GM19328 (cell line): ENCODE data around the gene SMARCAD1.

Experiments used
- ATAC-seq: cut with Tn5 transposase; IDR thresholded peaks from one replicate; pipeline ENCODE4 v1.9.1; 2021; ENCODE audit warnings: mild to moderate bottlenecking, moderate library complexity; ENCODE audit not compliant: unreplicated experiment

Gene SMARCAD1

DNA sequence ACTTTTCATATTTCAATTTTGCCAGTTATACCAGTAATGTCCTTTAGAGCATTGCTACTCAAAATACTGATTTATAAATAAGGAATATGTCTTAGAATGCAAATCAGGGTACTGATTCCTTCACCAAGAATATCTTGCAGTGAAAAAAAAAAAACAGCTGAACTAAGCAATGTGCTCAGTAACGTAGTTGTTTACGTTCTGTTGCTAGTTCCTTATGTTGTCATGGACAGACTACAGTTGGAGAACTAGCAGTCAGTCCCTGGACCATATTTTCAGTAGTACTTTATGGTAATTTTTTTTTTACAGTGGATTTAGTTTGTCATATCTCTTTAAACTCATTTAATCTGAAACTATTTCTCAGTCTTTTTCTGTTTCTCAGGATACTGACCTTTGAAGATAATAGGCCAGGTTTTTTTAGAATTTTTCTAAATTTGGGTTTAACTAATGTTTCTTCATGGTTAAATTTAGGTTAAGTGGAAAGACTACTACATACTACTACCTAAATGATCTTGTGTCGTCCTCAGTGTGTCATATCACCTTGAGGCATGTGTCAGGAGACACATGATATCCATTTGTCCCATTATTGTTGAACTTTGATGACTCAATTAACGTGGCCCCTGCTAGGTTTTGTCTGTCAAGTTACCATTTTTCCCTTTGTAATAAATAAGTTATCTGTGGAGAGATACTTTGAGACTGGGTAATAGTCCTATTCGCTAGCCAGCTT is 21.0 kb downstream of the SMARCAD1 start:
- ATAC-seq = no peak

DNA sequence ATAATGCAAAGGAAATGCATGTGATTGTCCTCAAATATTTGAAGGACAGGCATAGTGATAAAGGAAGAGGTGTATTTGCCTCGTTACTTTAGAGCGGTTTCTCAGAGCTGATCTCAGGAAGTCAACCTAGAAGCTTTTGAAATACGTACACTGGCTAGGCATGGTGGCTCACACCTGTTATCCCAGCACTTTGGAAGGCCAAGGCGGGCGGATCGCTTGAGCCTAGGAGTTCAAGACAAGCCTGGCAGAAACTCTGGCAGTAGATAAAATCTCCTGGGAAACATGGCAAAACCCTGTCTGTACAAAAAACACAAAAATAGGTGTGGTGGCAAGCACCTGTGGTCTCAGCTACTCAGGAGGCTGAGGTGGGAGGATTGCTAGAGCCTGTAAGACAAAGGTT is 24.9 kb downstream of the SMARCAD1 start:
- ATAC-seq = no peak

DNA sequence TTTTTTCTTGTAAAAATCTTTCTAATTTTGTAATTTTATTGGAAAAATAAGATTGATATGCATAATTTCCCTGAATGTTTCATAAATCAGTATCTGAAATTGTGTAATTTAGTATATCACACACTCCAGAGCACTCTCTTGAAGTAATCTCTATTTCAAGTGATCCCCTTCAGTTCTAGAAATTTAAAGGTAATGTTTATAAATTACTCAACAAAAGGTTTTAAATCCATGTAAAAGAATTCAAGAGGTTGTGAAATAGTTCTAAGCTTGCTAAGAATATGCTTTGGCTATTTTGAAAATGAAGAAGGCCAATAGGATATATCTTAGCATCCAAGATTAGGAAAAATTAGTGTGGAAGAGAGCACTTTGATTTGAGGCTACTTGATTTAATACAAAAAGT is 28.2 kb downstream of the SMARCAD1 start:
- ATAC-seq = no peak

DNA sequence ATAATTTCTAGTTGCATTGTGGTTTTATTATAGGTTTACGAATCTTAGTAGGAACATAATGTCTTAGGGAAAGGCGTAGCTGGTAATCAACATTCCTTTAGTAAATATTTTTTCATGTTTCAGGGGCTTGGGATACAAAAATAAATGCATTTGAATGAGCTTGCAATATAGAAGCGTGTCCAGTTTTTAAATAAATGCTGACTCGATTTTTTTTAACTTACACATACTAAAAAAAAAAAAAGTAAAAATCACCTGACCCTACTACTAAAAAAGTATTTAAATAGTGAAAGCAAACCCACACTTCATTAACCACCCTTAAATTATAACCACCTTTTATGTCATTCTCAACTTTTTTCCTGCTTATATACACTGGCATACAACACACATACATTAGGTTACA is 29.6 kb downstream of the SMARCAD1 start:
- no peak for ATAC-seq

DNA sequence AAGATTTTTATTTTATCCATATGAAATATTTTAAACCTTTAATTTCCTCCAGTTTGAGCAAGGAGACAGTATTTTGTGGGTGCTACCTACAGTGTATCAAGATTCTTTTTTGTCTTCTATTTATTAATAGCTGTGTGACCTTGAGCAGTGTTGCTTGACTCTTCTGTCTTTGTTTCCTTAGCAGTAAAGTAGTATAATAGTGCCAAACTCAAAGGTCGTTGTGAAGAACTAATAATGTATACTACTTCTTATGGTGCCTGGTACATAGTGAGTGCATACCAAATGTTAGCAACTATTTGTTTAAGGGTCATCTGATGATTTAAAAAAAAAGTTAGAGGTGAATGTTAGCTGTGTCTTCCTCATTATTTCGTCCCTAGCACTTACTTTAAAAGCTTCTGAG is 30.5 kb downstream of the SMARCAD1 start:
- no peak for ATAC-seq

DNA sequence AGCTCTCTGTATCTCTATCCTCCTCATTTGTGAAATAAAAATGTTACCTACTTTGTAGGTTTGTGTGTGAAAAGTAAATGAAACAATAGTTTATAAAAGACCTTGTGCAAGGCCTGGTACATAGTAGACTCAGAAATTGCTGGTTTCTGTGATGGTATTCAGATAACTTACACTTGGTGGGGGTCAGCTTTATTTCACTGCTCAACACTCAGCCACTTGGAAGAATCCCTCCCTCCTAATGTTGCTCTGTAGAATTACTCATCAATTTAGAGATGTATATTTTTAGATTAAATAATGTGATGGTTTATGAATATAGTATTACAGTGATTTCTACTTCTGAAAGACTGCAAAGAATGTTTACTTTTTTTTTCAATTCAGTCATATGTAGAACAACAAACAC is 32.7 kb downstream of the SMARCAD1 start:
- no peak for ATAC-seq

DNA sequence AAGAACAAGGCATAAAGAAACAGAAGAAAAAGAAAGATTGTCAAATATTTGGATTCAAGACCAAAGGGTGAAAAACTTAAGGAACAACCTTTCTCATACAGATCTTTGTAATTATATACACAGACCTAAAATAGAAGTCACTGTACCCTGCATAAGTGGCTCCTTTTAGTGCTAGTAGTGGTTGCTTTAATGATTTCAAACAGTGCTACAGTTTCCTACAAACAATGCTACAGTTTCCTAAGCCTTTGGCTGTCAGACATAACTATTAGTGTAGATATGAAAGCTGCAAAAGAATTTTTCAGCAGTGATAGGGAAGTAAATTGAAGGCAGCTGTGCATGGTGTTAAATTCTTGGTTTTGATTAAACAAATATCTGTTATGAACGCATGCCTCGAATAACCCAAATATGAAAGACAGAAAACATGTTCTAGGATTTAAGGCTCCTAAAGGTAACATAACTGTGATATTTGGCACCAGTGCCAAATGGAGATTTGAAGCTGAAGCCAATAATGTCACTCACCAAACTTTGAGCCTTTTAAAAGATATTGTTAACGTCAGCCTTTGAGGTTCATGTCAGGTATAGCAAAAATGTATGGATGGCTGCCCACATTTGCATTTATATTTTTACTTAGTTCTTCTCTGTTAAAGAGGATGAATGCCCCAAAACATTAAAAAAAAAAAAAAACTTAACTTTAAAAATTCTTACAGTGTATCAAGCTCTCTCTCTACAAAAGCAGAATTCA is 36.6 kb downstream of the SMARCAD1 start:
- no peak for ATAC-seq

DNA sequence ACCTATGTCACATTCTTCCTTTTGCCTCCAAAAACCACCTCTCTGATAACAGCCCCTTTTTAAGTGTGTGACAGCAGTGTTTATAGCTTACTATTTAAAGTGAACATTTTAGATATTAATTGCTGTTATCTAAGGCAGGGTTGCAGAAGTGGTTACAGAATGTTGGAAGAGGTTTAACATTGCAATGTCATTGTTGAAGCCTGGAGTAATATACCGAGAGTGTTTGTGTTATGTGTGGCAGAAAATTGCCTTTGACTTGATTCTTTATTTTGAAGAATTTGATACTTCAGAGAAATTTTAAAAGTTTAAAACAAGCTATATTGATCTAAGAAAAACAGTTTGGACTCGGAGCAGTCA is 37.1 kb downstream of the SMARCAD1 start:
- ATAC-seq = no peak

DNA sequence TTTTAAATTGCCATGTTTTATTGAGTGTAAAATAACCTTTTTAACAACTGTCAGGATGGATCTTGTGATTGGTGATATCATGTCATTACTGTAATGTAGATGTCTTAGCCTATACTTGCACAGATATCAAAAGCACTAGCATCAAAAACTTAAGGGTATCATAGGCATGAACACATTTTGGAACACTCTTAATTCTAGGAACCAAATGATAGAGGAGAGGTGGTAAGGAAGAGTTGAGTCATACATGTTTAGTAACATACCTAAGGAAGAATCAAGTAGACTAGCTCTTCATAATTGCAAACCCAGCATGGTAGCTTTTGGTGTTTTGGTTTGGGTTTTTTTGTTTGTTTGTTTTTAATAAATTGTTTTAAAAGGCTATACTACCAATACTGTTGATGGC is 43.4 kb downstream of the SMARCAD1 start:
- ATAC-seq = no peak

DNA sequence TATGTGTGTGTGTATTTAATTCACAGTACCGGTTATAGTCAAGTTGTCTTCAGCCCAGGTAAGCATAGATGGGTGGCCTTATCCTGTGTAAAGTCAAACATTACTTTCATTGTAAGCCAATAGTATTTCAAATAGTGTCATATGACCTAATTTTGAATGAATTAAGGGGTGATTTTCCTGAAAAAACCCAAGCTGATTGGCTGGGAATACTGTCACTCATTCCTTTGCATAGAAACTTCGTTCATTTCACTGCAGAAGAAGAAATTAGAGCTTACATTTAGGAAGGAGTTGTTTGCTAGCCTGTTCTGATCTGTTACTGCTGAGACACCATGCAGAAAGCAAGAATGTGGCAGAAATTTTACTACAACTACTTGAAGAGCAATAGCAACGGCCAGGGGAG is 45.4 kb downstream of the SMARCAD1 start:
- no peak for ATAC-seq

DNA sequence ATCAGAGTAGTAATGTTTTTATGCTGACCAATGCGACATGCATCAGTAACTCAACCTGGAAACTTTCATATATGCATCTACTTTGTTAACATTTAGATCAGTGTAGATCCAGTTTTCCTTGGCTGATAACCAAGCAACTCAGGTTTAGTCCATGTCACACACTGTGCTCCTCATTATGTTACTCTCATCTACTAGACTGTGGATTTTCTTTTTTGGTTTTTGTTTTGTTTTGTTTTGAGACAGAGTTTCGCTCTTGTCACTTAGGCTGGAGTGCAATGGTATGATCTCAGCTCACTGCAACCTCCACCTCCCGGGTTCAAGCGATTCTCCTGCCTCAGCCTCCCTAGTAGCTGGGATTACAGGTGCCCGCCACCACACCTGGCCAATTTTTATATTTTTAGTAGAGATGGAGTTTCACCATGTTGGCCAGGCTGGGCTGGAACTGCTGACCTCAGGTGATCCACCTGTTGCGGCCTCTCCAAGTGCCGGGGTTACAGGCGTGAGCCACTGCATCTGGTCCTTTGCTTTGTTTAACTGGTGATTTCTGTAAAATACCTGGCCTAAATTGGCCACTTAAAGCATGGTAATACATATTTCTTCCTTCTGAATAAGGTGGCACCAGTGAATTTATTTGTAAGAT is 48.6 kb downstream of the SMARCAD1 start:
- no peak for ATAC-seq

DNA sequence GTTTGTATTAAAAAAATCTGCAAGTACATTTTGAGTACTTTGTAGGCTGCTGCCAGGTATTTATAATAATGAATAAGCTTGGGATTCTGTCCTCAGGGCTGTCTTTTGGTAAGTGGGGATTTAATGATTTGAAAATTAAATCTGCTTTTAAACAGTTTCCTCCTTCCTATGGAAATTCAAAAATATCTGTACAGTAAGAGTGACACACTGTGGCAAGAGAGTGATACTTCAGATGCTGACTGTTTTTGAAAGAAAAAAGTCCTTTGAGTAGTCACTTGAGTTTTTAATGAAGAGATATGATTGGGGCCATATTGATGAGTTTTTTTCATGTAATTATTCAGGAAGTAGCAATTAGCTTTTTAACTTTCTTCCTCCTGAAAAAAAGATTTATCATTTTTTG is 49.2 kb downstream of the SMARCAD1 start:
- no peak for ATAC-seq

DNA sequence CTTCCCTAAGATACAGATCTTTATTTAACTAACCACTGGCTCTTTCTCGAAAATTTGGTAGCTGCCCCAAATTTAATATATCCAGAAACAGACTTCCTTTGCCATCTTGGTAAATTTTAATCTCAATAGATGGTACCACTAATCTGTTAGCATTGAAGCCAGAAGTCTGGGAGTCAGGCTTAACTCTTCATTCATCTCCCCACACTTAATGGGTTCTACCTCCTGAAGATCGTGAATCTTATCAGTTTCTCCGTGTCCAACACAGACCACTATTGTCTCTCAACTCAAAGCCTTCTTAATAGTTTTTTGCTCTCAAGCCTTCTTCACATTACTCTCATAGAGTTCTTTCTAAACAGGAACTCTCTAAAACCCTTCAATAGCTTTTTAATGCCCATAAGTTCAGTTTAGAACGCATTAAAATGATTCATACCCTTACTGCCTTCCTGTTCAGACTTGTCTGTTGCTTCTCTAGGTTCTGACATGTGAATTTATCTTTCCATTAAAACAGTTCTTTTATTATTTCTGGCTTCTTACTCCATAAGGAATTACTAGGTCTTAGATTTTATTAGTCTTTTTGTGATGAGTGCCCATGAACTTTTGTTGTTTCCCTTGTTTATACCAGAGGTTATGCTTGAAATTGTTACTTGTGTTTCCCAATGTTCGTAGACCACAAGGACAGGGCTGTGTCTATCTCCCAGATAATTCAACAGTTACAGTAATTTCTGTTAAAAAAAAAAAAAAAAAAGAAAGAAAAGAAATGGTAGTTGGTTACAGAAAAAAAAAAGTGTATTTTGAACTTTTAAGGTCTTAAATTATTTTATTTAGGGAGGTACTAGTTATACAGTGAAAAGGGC is 54.7 kb downstream of the SMARCAD1 start:
- no peak for ATAC-seq

DNA sequence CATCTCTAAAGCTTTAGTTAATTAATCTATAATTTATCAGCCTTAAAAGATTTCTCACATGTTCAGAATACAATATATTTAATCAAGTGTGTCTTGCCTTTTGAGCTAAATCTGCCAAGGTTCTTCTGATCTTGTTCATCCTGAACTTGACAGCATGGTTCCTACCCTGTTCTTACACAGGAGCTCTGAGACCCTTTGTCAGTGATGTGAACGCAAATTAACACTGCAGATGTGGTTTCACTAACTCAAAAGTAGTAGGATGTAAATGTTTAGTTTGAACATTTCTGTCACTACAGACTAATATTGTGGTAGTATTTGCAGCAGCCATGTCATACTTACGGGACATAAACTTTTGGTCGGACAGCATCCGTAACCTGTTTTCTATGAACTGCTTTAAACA is 59.4 kb downstream of the SMARCAD1 start:
- no peak for ATAC-seq

DNA sequence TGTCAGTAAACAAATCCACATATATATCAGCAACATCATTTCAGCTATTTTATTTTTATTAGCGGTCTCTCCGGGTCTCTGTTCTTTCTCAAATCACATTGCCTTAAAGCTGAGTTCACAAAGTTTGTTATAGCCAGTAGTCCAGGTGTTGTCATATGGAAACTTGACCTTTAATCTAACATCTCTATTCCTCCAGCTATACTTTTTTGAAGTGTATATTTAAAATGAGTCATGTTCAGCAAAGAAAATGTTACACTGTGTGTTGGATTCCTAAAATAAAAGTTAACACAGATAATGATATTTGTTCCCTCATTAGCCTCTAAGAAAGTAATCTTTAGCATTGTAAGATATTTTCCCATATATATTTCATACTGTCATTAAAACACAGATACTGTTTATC is 63.6 kb downstream of the SMARCAD1 start:
- no peak for ATAC-seq

DNA sequence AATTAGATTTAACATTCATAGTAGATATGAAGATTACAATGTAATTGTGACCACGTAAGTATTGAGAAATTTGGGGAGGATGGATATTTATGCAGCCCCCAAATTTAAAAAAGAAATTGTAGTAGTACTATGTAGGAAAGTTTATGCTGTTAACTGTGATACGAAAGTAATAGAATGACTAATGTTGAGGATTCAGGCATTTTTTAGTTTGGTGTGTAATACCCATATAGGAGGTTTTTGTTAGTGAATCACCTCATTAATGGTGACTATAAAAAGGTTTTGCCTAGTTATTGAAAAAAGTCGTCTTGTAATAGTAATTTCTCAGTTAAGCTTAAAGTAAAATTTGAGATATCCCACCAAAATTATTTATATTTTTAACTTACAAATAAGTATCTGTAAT is 67.2 kb downstream of the SMARCAD1 start:
- ATAC-seq = no peak

DNA sequence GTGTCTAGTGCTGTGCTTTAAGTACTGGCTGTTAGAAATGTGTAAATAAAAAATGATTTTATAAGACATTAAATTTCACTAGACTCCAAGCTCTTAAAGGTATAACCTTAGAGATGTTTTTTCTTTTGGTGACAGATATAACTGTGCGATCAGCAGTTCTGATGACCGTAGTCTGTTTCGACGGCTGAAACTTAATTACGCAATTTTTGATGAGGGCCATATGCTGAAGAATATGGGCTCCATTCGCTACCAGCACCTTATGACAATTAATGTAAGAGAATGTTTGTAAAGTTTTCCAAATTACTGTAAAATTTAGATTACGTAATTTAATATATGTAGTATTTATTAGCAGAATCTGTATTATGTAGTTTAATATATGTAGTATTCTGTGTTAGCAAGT is 68.5 kb downstream of the SMARCAD1 start:
- ATAC-seq = no peak

DNA sequence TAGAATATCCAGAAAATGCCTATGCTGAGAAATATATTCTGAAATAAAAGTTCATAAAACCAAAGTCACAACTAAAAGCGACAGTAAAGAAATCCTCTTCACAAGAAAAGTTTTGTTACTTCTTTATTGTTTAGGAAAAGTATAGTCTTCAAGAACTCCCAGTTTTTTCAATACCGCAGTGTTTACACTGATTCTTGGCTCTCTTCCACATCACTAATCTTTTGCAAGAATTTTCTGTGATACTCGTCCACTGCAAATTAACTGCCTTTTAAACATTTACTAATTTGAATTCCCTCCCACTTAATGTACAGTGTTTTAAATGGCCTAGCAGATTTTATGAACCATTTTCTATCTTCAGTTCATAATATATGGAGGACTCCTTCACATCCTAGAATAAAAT is 69.9 kb downstream of the SMARCAD1 start:
- ATAC-seq = no peak

DNA sequence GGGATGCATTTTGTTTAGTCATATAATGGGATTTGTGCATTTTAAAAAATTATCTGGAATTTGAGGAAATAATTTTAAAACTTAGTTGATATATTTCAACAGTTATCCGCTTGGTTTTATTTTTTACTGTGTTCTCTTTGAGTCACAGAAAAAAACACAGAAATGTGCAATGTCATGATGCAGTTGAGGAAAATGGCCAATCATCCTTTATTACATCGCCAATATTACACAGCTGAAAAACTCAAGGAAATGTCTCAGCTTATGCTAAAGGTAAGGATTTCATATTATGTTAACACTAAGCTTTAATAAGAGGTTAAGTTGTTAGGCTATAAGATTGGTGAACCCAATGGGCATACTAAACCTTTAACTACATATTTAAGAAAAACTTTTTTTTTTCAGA is 71.1 kb downstream of the SMARCAD1 start:
- ATAC-seq = no peak

DNA sequence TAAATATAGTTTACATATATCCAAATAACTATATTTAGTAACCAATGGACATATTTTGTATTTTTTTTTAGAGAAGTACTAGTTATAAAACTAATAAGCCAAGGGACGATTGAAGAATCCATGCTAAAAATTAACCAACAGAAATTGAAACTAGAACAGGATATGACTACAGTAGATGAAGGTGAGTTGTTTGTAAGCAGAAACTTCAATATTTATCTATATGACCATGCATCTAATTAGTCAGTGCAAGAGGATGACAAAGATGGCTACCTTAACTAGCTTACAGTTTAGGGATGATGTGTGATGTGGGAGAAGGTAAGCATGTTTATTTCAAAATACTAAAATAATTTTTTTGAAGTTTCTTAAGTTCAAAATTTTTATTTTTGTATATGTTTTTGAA is 77.2 kb downstream of the SMARCAD1 start:
- no peak for ATAC-seq

DNA sequence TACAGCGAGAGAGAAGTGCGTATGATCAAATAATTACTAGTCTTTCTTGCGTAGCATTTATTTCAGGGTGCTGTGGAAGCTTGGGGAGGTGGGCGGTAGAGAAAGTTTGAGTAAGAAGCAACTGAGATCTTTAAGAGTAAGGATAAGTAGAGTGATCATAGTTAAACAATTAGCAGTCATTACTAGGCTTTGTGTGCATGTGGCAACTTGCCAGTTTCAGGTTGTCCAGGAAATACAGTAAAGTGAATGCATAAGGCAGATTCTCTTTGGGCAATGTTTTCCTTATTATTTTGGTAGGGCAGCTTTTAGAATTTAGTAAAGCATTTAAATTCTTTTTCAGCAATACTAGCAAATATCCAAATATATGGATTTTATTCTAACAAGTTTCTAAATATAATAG is 78.0 kb downstream of the SMARCAD1 start:
- ATAC-seq = no peak
